Gastroesophageal sphincter (tissue), 4 donors: ENCODE data around the gene COPZ2. TPM values are rescaled to one million over a fixed set of nuclear protein-coding genes. Genes with fewer than 3 reads are reported as not detected.

ENCODE experiments used
- small RNA-seq, 4 donors: library from RNA; depleted of rRNA; stranded (forward); fragments of <200 nt; gene quantifications; one replicate each; pipeline ENCODE3, GENCODE V24; 2016
- total RNA-seq, 4 donors: library from RNA; depleted of rRNA; stranded (reverse); fragments of >200 nt; gene quantifications; one replicate each; pipeline ENCODE4 v1.1.0, GENCODE V29; 2016

The COPZ2 gene
- total RNA-seq, 4 donors from 2014 or later: 40.6 to 75.5 (median 49.4) TPM

Small RNAs within 50 kb of the gene (small RNA-seq; reads per million reads assigned to genes)
- 0 reads per million in 4 donors for gene AC004477.2
- gene MIR152: 141 to 296 (median 252) reads per million in 4 donors

Other genes with a start within 250 kb of the COPZ2 start
- gene OSBPL7, start 216.0 kb downstream of the COPZ2 start, total RNA-seq: 1 to 10 TPM; 2.2 to 4.1 (median 3.8) TPM
- 10 to 100 TPM; 34.9 to 74.9 (median 55.0) TPM for gene MRPL10, start 206.3 kb downstream of the COPZ2 start, total RNA-seq
- gene LRRC46, start 206.1 kb downstream of the COPZ2 start, total RNA-seq: 1 to 10 TPM in 1 of 4 donors, under 1 TPM in 1, not detected in 2; 0.46 to 1.3 TPM
- gene SCRN2, start 196.5 kb downstream of the COPZ2 start, total RNA-seq: 10 to 100 TPM; 17.4 to 28.9 (median 21.8) TPM
- under 1 TPM; 0.12 to 0.31 (median 0.14) TPM for gene SP6, start 186.6 kb downstream of the COPZ2 start, total RNA-seq
- 10 to 100 TPM in 2 of 4 donors, 1 to 10 TPM in 2; 3.4 to 16.2 (median 10.0) TPM for gene SP2, start 141.6 kb downstream of the COPZ2 start, total RNA-seq
- gene PNPO, start 96.2 kb downstream of the COPZ2 start, total RNA-seq: 10 to 100 TPM; 20.3 to 43.9 (median 21.9) TPM
- 1 to 10 TPM in 1 of 4 donors, under 1 TPM in 1, not detected in 2; 0.19 to 3.5 TPM for gene PRR15L, start 79.9 kb downstream of the COPZ2 start, total RNA-seq
- 10 to 100 TPM; 43.8 to 98.8 (median 63.8) TPM for gene CDK5RAP3, start 66.7 kb downstream of the COPZ2 start, total RNA-seq
- 100 to 1,000 TPM; 166 to 289 (median 182) TPM for gene NFE2L1, start 10.6 kb upstream of the COPZ2 start, total RNA-seq
- 10 to 100 TPM; 46.0 to 59.3 (median 55.0) TPM for gene CBX1, start 63.7 kb upstream of the COPZ2 start, total RNA-seq
- 10 to 100 TPM; 12.4 to 20.5 (median 16.8) TPM for gene SNX11, start 70.0 kb upstream of the COPZ2 start, total RNA-seq